ENCODE results near the gene DIMT1. TPM values are rescaled to one million over a fixed set of nuclear protein-coding genes. Genes with fewer than 3 reads are reported as not detected.

DIMT1 gene
- total and polyA plus RNA-seq, 2 of the 4 experiments (the other 2 are of a cell fraction) = 27.5 to 46.4 TPM

GRCh38 chr5:62341783-62342475, 61.8 kb downstream of the DIMT1 start:
- H2BK5ac ChIP-seq (ENCODE audit: low read depth, low read length, poor library complexity, severe bottlenecking) = no peak overlapping the region
- no peaks in the 10 kb centered on the region for H3K4me1 ChIP-seq (ENCODE audit: control insufficient read depth, insufficient read depth, low read length)
- H3K56ac ChIP-seq (ENCODE audit: extremely low read depth, insufficient read depth, low read length) = no peak overlapping the region
- no peak overlapping the region for H4K5ac ChIP-seq (ENCODE audit: low read depth, low read length)
- no peak overlapping the region for H3K18ac ChIP-seq (ENCODE audit: low read depth, low read length)
- H3K79me1 ChIP-seq (ENCODE audit: low read depth in 1 of 2, low read length in 2 of 2) = peaks cover 27 to 43% of the 10 kb centered on the region in 2 experiments
- ATAC-seq (ENCODE audit: low read depth) (no peak), DNase-seq (no peak)
- H2AFZ ChIP-seq (replicated peaks; ENCODE audit: low read length, poor library complexity) = no peak overlapping the region
- no peak overlapping the region for H2AK9ac ChIP-seq (replicated peaks; ENCODE audit: low read depth, low read length, poor library complexity)
- H2BK20ac ChIP-seq (ENCODE audit: low read depth, low read length) = no peak overlapping the region
- H3K4ac ChIP-seq (ENCODE audit: low read depth, low read length) = no peak overlapping the region
- no TSS peak for BruUV-seq (replicated peaks)
- H3K9me1 ChIP-seq (ENCODE audit: insufficient read depth, low read length) = peaks cover 9% of the 10 kb centered on the region
- ChIA-PET POLR2A (ENCODE audit: unreplicated experiment) (no interaction called here), CTCF (interaction anchor here (1.1 kb wide), 1 partner anchor 53 kb away, joined by 3 read pairs; no protein-coding TSS in a partner anchor)
- no peak overlapping the region for H3K9ac ChIP-seq (ENCODE audit: low read depth, low read length)
- H3K27ac ChIP-seq (ENCODE audit: insufficient read depth, low read length) = no peak overlapping the region
- in situ Hi-C loops (cut with MboI; ENCODE audit: low sequenced_read_pairs) = no loop called here
- no peak overlapping the region for H2BK15ac ChIP-seq (ENCODE audit: low read depth, low read length)
- no peak overlapping the region for H3K23ac ChIP-seq (ENCODE audit: low read depth, low read length)
- dilution Hi-C loops (cut with HindIII; ENCODE audit: low sequenced_read_pairs, unreplicated experiment) = no loop called here
- no peaks in the 10 kb centered on the region for H3K9me3 ChIP-seq (ENCODE audit: control insufficient read depth, insufficient read depth, low read length)
- H4K91ac ChIP-seq (ENCODE audit: insufficient read depth, low read depth, low read length) = no peak overlapping the region
- H3K14ac ChIP-seq (replicated peaks; ENCODE audit: low read depth, low read length) = no peak overlapping the region
- H4K8ac ChIP-seq (ENCODE audit: low read depth in 2 of 2, low read length in 2 of 2) = no peak overlapping the region
- no peak overlapping the region for H3K4me3 ChIP-seq (ENCODE audit: insufficient read depth, low read depth, low read length)
- no peak overlapping the region for H2AK5ac ChIP-seq (ENCODE audit: low read depth, low read length)
- TF ChIP-seq MAZ (IDR thresholded peaks at IDR 0.05; ENCODE audit: borderline replicate concordance, low read depth, low read length) = no peak
- no peak for TF ChIP-seq ELK1 (IDR thresholded peaks at IDR 0.05; ENCODE audit: borderline replicate concordance, low read depth, low read length)
- no peak for TF ChIP-seq CEBPB (IDR thresholded peaks at IDR 0.05; ENCODE audit: low read depth, low read length)
- TF ChIP-seq MXI1 (IDR thresholded peaks at IDR 0.05; ENCODE audit: borderline replicate concordance, low read depth, low read length) = no peak
- no peak for TF ChIP-seq FOS (IDR thresholded peaks at IDR 0.05; ENCODE audit: low read depth, low read length)
- TF ChIP-seq CTCF (conservative IDR thresholded peaks at IDR 0.05; ENCODE audit: low read depth, low read length) = no peak
- no peak for TF ChIP-seq RFX5 (IDR thresholded peaks at IDR 0.05; ENCODE audit: low read depth, low read length)
- no peak for TF ChIP-seq RCOR1 (IDR thresholded peaks at IDR 0.05; ENCODE audit: insufficient replicate concordance, low read length)
- no peak for TF ChIP-seq NFE2L2 (IDR thresholded peaks at IDR 0.05; ENCODE audit: low read depth, low read length)
- no peak for TF ChIP-seq MAFK (IDR thresholded peaks at IDR 0.05; ENCODE audit: low read depth, low read length)
- no peak for TF ChIP-seq CHD1 (IDR thresholded peaks at IDR 0.05; ENCODE audit: low read depth, low read length)
- no peak for TF ChIP-seq BHLHE40 (IDR thresholded peaks at IDR 0.05; ENCODE audit: low read depth, low read length)
- TF ChIP-seq USF2 (IDR thresholded peaks at IDR 0.05; ENCODE audit: low read depth, low read length) = no peak
- no peak for TF ChIP-seq RAD21 (IDR thresholded peaks at IDR 0.05; ENCODE audit: low read length)
- TF ChIP-seq POLR2A (IDR thresholded peaks at IDR 0.05; ENCODE audit: low read depth, low read length) = no peak
- TF ChIP-seq SMC3 (IDR thresholded peaks at IDR 0.05; ENCODE audit: low read depth, low read length) = no peak
- H4K20me1 ChIP-seq (ENCODE audit: insufficient read depth, low read length) = peaks cover 20% of the 10 kb centered on the region
- no peak overlapping the region for H2BK120ac ChIP-seq (ENCODE audit: low read depth, low read length)
- no peak overlapping the region for H3K4me2 ChIP-seq (ENCODE audit: low read depth, low read length)
- H3K27me3 ChIP-seq (ENCODE audit: control insufficient read depth, insufficient read depth, low read length) = no peaks in the 10 kb centered on the region
- WGBS, 2 experiments (ENCODE audit: extremely low coverage in 2 of 2, insufficient read length in 1 of 2) = no CpG with 5 or more reads among the region's 4 CpGs
- no peaks in the 10 kb centered on the region; the same call in 1 of the 2 replicates for H3K36me3 ChIP-seq (ENCODE audit: control insufficient read depth, insufficient read depth, low read length)
- intact Hi-C loops (cut with micrococcal nuclease) = no loop called here

All from IMR-90 (cell line).